GM12864 (cell line): ENCODE results near the gene ZNF688.
"Not testable (repeated sequence)": the region's sequence is repeated elsewhere in the genome, so short reads cannot be mapped to it uniquely, and the experiment has no call there.

Source experiments
- DNase-seq: peaks from one replicate; pipeline ENCODE4 v3.0.0-alpha.2; 2011; ENCODE audit warnings: low read depth
- H3K4me3 ChIP-seq: 2 replicates; pipeline ENCODE4 v1.5.1; 2011; ENCODE audit warnings: mild to moderate bottlenecking, low read depth, low read length, control low read depth
- CTCF ChIP-seq: IDR thresholded peaks from 2 replicates; pipeline ENCODE4 v1.5.1; 2011; ENCODE audit warnings: low read depth, mild to moderate bottlenecking, moderate library complexity, low read length, control low read depth, inconsistent platforms; ENCODE audit errors: missing control alignments

ZNF688 gene

GRCh38 chr16:30546115-30546514, 25.4 kb downstream of the ZNF688 start:
- TF ChIP-seq CTCF, result no peak
- no peak for DNase-seq
- H3K4me3 ChIP-seq, result no peak overlapping the region

DNA sequence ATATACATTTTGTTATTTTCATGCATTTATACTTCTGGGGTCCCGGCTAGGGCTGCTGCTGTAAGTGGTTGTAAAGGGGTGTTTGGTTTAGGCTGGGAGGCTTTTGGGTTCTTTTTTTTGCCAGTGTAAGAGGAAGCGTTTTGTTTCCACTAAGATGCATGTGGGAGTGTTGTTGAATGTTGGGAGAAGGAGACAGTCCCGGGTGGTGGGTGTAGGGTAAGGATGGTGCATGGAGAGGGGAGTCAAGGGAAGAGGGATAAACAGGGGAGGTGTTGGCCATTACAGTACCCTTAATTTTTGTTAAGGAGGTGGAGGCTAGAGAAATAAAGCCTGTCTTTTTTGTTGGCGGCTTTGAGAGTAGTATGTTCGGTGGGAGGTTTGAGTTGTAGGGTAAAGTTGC, 28.4 kb downstream of the ZNF688 start:
- DNase-seq, result no peak
- no peak for TF ChIP-seq CTCF
- H3K4me3 ChIP-seq, result no peak overlapping the region

DNA sequence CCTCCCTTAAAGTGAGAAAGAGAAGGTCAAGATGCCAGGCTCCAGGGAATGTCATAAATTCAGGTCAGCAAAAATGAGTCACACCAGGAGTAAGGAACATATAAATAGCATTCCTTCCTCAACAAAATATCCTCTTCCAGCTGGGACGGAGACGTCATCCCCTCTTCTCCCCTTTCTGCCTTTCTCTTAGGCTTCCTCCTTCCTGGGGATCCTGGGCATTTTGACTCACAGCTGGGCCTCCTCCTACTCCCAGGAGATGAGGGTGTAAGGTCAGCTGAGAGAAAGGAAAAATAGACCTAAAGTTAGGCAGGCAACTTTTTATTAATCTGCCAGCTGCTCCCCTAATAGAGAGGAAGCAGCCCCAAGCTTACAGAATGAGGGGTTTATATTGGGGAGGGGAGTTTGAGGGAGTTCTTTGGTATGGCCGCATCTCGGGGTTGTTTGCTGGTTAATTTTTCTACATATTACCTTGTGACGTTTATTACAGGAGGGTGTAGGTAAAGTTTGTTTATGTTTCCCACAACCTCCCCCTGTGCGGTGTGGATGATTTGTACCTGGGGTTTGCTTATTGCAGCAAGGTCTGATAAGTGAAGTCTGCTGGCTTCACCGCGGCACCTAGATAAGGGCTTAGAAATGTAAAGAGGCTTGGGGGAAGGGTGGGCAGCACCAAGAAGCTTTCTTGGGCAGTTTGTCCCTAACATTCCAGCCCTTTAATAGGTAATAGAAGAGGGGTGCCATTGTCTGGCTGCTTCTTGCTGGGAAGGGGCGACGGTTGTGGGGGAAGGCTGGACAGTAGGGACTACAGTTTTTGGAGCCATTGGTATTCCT, 29.8 kb downstream of the ZNF688 start:
- no peak overlapping the region for H3K4me3 ChIP-seq
- no peak for DNase-seq
- no peak for TF ChIP-seq CTCF

- H3K4me3 ChIP-seq, DNase-seq: not testable (repeated sequence)
Observed at GRCh38 chr16:30540916-30541464, 30.5 kb downstream of the ZNF688 start.

- not testable (repeated sequence) for H3K4me3 ChIP-seq, DNase-seq
Observed at GRCh38 chr16:30539986-30540526, 31.5 kb downstream of the ZNF688 start.

DNA sequence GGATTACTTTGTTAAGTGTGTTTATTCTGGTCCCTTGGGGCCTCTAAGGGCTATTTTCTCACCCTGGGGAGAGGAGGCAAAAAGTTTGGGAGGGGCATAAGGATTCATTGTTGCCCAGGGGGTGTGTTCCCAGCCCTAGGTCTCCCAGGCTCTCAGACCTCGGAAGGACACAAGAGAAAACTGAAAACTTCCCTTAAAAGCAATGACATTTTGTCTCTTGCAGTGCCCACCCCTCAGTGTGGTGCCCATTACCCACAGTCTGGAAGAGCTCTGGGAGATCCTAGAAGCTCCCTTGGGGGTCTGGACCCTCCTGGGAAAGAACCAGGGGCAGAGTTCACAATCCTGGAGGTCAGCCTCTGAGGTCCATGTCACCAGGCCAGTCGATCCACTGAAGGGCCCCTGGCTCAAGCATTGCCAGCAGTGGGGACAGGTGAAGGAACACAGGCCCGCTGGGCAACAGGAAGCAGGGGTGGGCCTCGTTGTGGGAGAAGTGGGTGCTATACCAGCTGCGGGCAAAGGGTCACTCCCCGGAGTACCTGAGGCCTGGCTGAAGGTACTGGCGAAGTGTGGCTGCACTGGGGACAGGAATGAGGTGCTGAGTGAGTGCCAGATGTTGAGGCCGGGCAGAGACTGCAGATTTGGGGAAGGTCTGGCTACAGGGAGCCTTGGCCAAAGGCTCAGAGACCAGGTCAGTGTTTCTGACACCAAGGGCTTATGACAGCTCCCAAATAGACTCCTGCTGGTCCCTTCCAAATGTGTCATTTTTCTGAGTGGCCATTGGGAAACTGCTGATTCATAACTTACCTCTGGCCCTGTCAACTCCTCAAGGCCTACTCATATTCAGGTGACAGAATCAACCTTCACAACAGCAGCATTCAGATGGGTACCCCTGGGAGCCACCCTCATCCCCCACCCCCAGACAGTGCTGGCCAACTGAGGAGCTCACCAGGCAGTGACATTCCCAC, 32.2 kb downstream of the ZNF688 start:
- TF ChIP-seq CTCF, result no peak
- no peak for DNase-seq
- no peak overlapping the region for H3K4me3 ChIP-seq

- DNase-seq, result not testable (repeated sequence)
- H3K4me3 ChIP-seq, result peak overlapping the region; percentile 83; the same call in 1 of the 2 replicates
Observed at GRCh38 chr16:30536391-30537024, 35.0 kb downstream of the ZNF688 start.

GRCh38 chr16:30535777-30536190, 35.7 kb downstream of the ZNF688 start:
- H3K4me3 ChIP-seq, result peak overlapping the region; percentile 83
- peak; percentile 67 for TF ChIP-seq CTCF
- DNase-seq, result no peak
